BLaER1 treated with 17β-estradiol and CSF1 and Interleukin-3, amounts not matched to agents 10 nM and 100 nM (cell line): ENCODE measurements around the gene CDKN1C.

Experiments used
- H3K27ac ChIP-seq, 11 experiments: shearing (Covaris generic); formaldehyde crosslinking; 2 replicates each; pipeline ENCODE4 v1.8.1; 2022
- H3K27me3 ChIP-seq, 11 experiments: shearing (Covaris generic); formaldehyde crosslinking; 2 replicates each; pipeline ENCODE4 v1.8.1; 2022
- H3K36me3 ChIP-seq, 11 experiments: shearing (Covaris generic); formaldehyde crosslinking; 2 replicates each; pipeline ENCODE4 v1.8.1; 2022
- H3K4me1 ChIP-seq, 10 experiments: shearing (Covaris generic); formaldehyde crosslinking; 2 replicates each; pipeline ENCODE4 v1.8.1; 2022
- H3K4me2 ChIP-seq, 11 experiments: shearing (Covaris generic); formaldehyde crosslinking; 2 replicates each; pipeline ENCODE4 v1.8.1; 2022
- H3K4me3 ChIP-seq, 10 experiments: shearing (Covaris generic); formaldehyde crosslinking; 2 replicates each; pipeline ENCODE4 v1.8.1; 2022
- H3K9ac ChIP-seq, 11 experiments: shearing (Covaris generic); formaldehyde crosslinking; 2 replicates each; pipeline ENCODE4 v1.8.1; 2022
- H3K9me3 ChIP-seq, 11 experiments: shearing (Covaris generic); formaldehyde crosslinking; replicated peaks in 1 of 11; 2 replicates each; pipeline ENCODE4 v1.8.1; 2022
- H4K20me1 ChIP-seq, 11 experiments: shearing (Covaris generic); formaldehyde crosslinking; 2 replicates each; pipeline ENCODE4 v1.8.1; 2022
- Cebpa-rat ChIP-seq, 11 experiments: shearing (Covaris generic); IDR thresholded peaks; 2 replicates each; pipeline ENCODE4 v1.8.1; 2022

The CDKN1C gene

GRCh38 chr11:2885678-2886081 is at the start of gene CDKN1C:
TSS of gene CDKN1C (minus strand) at chr11:2885775. CDS start at chr11:2885456, 319 bp downstream.
- Histone ChIP-seq H3K27me3 (peaks cover 11 to 41% (median 30%) of the 10 kb centered on the region in 11 experiments), H4K20me1 (peaks cover 5 to 50% (median 16%) of the 10 kb centered on the region in 11 experiments; a peak in 13 of 22 replicates), H3K9ac (peak within 1 kb of the TSS; percentile 72 to 96 (median 83)), H3K27ac (peak within 1 kb of the TSS; percentile 62 to 92 (median 76); a peak in 21 of 22 replicates), H3K4me3 (peak within 1 kb of the TSS; percentile 71 to 88 (median 78)), H3K9me3 (no peaks in the 10 kb centered on the region), H3K4me1 (peaks cover 51 to 83% (median 76%) of the 10 kb centered on the region in 10 experiments), H3K36me3 (no peaks in the 10 kb centered on the region), H3K4me2 (peak within 1 kb of the TSS; percentile 91 to 100 (median 99))
- TF ChIP-seq Cebpa-rat (IDR thresholded peaks at IDR 0.05) = no peak

GRCh38 chr11:2934611-2935239 is 49.1 kb upstream of the CDKN1C start:
- Histone ChIP-seq H3K4me3 (no peak overlapping the region), H3K36me3 (peaks cover 0 to 7% (median 0%) of the 10 kb centered on the region in 11 experiments; a peak in 3 of 22 replicates), H3K27ac (no peak overlapping the region), H4K20me1 (peaks cover 0 to 14% (median 1%) of the 10 kb centered on the region in 11 experiments; a peak in 9 of 22 replicates), H3K27me3 (peaks cover 1 to 32% (median 22%) of the 10 kb centered on the region in 11 experiments; a peak in 21 of 22 replicates), H3K9me3 (peaks cover 26 to 34% (median 30%) of the 10 kb centered on the region in 11 experiments), H3K4me2 (peak overlapping the region in 5 of 11 experiments; percentile 13 to 69 (median 60); a peak in 7 of 22 replicates), H3K4me1 (peaks cover 33 to 45% (median 42%) of the 10 kb centered on the region in 10 experiments), H3K9ac (no peak overlapping the region)
- TF ChIP-seq Cebpa-rat (IDR thresholded peaks at IDR 0.05) = no peak

DNA sequence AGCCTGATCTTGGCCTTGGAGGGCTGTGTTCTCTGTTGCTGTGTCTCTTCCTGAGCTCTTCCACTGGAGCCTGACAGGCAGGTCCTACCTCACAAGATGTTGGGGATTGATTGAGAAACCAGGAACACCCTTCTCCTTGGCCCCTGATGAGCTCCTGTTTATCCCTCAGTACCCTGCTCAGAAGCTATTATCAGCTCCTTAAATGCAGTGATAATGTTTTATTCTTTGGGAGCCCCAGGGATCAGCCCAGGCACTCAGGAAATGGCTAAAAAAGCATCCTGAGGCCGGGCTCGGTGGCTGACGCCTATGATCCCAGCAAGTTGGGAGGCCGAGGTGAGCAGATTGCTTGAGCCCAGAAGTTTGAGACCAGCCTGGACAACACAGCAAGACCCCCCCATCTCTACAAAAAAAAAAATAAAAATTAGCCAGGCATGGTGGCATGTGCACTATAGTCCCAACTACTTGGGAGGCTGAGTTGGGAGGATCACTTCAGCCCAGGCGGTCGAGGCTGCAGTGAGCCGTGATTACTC is 48.5 kb upstream of the CDKN1C start:
- H3K27me3 ChIP-seq = peaks cover 5 to 38% (median 29%) of the 10 kb centered on the region in 11 experiments; a peak in 21 of 22 replicates
- H3K9me3 ChIP-seq = peaks cover 20 to 28% (median 23%) of the 10 kb centered on the region in 11 experiments
- peaks cover 0 to 2% (median 0%) of the 10 kb centered on the region in 11 experiments; a peak in 3 of 22 replicates for H3K36me3 ChIP-seq
- peak overlapping the region in 3 of 11 experiments; percentile 30 to 62 (median 40); a peak in 2 of 22 replicates for H3K27ac ChIP-seq
- no peak for TF ChIP-seq Cebpa-rat (IDR thresholded peaks at IDR 0.05)
- peaks cover 0 to 18% (median 4%) of the 10 kb centered on the region in 11 experiments; a peak in 10 of 22 replicates for H4K20me1 ChIP-seq
- no peak overlapping the region for H3K9ac ChIP-seq
- no peak overlapping the region for H3K4me3 ChIP-seq
- H3K4me2 ChIP-seq = peak overlapping the region; percentile 59 to 95 (median 73); a peak in 20 of 22 replicates
- H3K4me1 ChIP-seq = peaks cover 37 to 51% (median 46%) of the 10 kb centered on the region in 10 experiments

- Histone ChIP-seq H3K4me3 (peak overlapping the region in 1 of 10 experiments; percentile 28; a peak in 1 of 20 replicates), H3K27ac (peak overlapping the region in 9 of 11 experiments; percentile 12 to 77 (median 30); a peak in 10 of 22 replicates), H3K36me3 (no peaks in the 10 kb centered on the region), H4K20me1 (peaks cover 0 to 24% (median 7%) of the 10 kb centered on the region in 11 experiments; a peak in 16 of 22 replicates), H3K27me3 (peaks cover 11 to 44% (median 34%) of the 10 kb centered on the region in 11 experiments; a peak in 21 of 22 replicates), H3K4me2 (peak overlapping the region; percentile 59 to 95 (median 73)), H3K9me3 (peaks cover 14 to 22% (median 17%) of the 10 kb centered on the region in 11 experiments), H3K9ac (peak overlapping the region in 5 of 11 experiments; percentile 12 to 60 (median 48); a peak in 10 of 22 replicates), H3K4me1 (peaks cover 43 to 56% (median 52%) of the 10 kb centered on the region in 10 experiments)
- TF ChIP-seq Cebpa-rat (IDR thresholded peaks at IDR 0.05) = no peak
Measured at GRCh38 chr11:2933375-2934020, 47.9 kb upstream of the CDKN1C start.

DNA sequence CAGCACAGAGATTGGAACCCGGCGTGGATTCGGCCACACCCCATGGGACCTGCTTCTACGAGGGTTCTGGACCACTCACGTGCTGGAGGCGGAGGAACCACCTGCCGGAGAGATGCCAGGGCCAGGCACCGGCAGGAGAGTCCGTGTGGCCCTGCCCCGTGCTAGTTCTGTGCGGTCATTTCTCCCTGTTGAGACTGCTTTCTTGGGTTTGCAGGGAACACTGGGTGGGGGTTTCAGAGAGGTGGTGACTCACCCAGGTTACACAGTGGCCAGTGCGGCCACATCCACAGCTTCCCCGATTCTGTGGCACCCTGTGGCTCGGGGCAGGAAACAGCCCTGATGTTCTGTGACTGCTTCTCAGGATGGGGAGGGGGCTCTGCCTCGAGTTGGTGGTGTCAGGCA is 47.3 kb upstream of the CDKN1C start:
- Histone ChIP-seq H3K9me3 (peaks cover 7 to 16% (median 11%) of the 10 kb centered on the region in 11 experiments), H3K27me3 (peaks cover 17 to 51% (median 41%) of the 10 kb centered on the region in 11 experiments), H3K4me3 (peak overlapping the region in 1 of 10 experiments; percentile 28; a peak in 1 of 20 replicates), H3K9ac (peak overlapping the region in 5 of 11 experiments; percentile 12 to 60 (median 48); a peak in 10 of 22 replicates), H4K20me1 (peaks cover 0 to 30% (median 13%) of the 10 kb centered on the region in 11 experiments; a peak in 17 of 22 replicates), H3K4me1 (peaks cover 49 to 63% (median 59%) of the 10 kb centered on the region in 10 experiments), H3K4me2 (peak overlapping the region; percentile 59 to 95 (median 73)), H3K27ac (peak overlapping the region in 9 of 11 experiments; percentile 12 to 77 (median 30); a peak in 10 of 22 replicates), H3K36me3 (no peaks in the 10 kb centered on the region)
- no peak for TF ChIP-seq Cebpa-rat (IDR thresholded peaks at IDR 0.05)

DNA sequence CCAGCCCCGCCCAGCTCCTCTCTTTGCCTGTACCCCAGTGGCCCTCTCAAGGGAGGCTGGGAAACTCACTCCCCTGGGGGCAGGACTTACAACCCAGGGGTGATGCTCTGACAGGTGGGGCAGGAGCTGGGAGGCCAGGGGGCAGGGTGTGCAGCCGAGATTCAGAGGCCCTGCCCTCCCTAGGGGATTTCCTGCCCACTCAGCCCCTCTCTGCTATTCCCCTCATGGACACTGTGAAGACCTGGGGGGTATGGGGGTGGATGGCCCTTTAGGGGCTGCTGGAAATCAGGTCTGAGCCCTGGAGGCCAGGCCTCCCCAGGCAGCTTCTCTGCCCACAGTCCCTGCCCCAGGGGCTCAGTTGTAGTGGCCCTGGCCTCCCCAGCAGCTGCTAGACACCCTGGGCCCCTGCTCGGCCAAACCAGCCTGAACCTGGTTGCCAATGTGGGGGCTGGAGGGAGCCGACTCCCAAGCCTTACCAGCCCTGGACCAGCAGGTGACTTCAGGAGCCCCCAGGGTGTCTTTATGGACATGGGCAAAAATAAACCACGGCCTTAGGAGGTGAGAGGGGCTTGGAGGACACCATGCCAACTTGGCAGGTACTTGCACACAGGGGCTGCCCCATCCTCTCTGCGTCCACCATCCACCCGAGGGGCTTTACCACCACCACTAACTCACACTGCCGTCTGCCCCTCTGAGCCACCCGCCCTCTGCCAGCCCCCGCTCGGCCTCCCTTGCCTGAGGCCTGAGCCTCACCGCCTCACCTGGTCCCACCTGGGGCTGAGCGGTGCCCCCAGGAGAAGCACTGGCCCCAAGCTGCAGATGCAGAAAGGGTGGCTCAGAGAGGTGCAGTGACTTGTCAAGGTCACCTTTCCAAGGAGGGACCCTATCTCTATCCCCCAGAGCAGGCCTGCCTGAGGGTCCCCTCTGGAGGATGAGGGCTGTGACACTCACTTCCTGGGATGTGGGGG is 46.5 kb upstream of the CDKN1C start:
- Histone ChIP-seq H3K4me1 (peaks cover 57 to 71% (median 67%) of the 10 kb centered on the region in 10 experiments), H4K20me1 (peaks cover 0 to 38% (median 20%) of the 10 kb centered on the region in 11 experiments; a peak in 18 of 22 replicates), H3K27me3 (peaks cover 25 to 59% (median 49%) of the 10 kb centered on the region in 11 experiments), H3K9ac (peak overlapping the region in 2 of 11 experiments; percentile 33 to 60; a peak in 1 of 22 replicates), H3K4me3 (no peak overlapping the region), H3K9me3 (peaks cover 0 to 8% (median 3%) of the 10 kb centered on the region in 11 experiments; a peak in 18 of 22 replicates), H3K4me2 (peak overlapping the region; percentile 59 to 95 (median 73); a peak in 21 of 22 replicates), H3K36me3 (no peaks in the 10 kb centered on the region), H3K27ac (peak overlapping the region in 2 of 11 experiments; percentile 62 to 72; a peak in 1 of 22 replicates)
- TF ChIP-seq Cebpa-rat (IDR thresholded peaks at IDR 0.05) = no peak

- Histone ChIP-seq H3K4me3 (no peak overlapping the region), H3K27ac (no peak overlapping the region), H3K27me3 (peaks cover 32 to 66% (median 56%) of the 10 kb centered on the region in 11 experiments), H3K4me2 (peak overlapping the region in 3 of 11 experiments; percentile 15 to 85 (median 68); a peak in 2 of 22 replicates), H3K36me3 (no peaks in the 10 kb centered on the region), H3K4me1 (peaks cover 59 to 71% (median 68%) of the 10 kb centered on the region in 10 experiments), H3K9me3 (0 out of 22 replicates have a peak, but pooled peaks cover 0 to 1% (median 0%) of the 10 kb centered on the region in 11 experiments), H3K9ac (no peak overlapping the region), H4K20me1 (peaks cover 0 to 39% (median 25%) of the 10 kb centered on the region in 11 experiments; a peak in 18 of 22 replicates)
- no peak for TF ChIP-seq Cebpa-rat (IDR thresholded peaks at IDR 0.05)
Measured at GRCh38 chr11:2931420-2931746, 45.8 kb upstream of the CDKN1C start.
